Transverse colon (tissue), 3 donors: Measurements from ENCODE around the gene MAB21L3.

ENCODE experiments used
- CTCF ChIP-seq, 5 experiments: fragments of 200-600 bp in 3 of 5; fragments of 450-650 bp in 2 of 5; sonication (generic) in 3 of 5; IDR thresholded peaks; 1 replicate in 2 of 5; 2 replicates in 3 of 5; pipeline ENCODE4 v1.5.1; 2016 to 2017; ENCODE audit warnings: antibody characterized with exemption in 5 of 5, inconsistent platforms in 3 of 5, mild to moderate bottlenecking in 2 of 5, moderate library complexity in 1 of 5
- POLR2A ChIP-seq: fragments of 450-650 bp; IDR thresholded peaks from one replicate; pipeline ENCODE4 v1.6.1; 2016; ENCODE audit warnings: antibody characterized with exemption, mild to moderate bottlenecking, moderate library complexity

- TF ChIP-seq POLR2A = no peak
- TF ChIP-seq CTCF (IDR thresholded peaks at IDR 0.05) = no peak
Observed at GRCh38 chr1:116152577-116152943, 41.4 kb downstream of the MAB21L3 start.
